GM12872 (cell line): Measurements from ENCODE around the gene PLCB1.

Experiments used
- CTCF ChIP-seq: IDR thresholded peaks from 3 replicates; pipeline ENCODE4 v1.5.1; 2011; ENCODE audit warnings: low read depth, mild to moderate bottlenecking, low read length, moderate library complexity; ENCODE audit not compliant: insufficient read depth

PLCB1 gene

GRCh38 chr20:8131598-8132483, at the start of gene PLCB1:
Gene PLCB1 (plus strand): TSS chr20:8132266. CDS start chr20:8132652, 386 bp downstream.
- TF ChIP-seq CTCF, result peak; percentile 89

- no peak for TF ChIP-seq CTCF
These were observed 49.1 kb upstream of the PLCB1 start for GRCh38 chr20:8082989-8083388.

- no peak for TF ChIP-seq CTCF
These were observed 42.4 kb upstream of the PLCB1 start for GRCh38 chr20:8089668-8090067.

- no peak for TF ChIP-seq CTCF
These were observed 37.6 kb upstream of the PLCB1 start for GRCh38 chr20:8094415-8094818.

- no peak for TF ChIP-seq CTCF
These were observed 37.2 kb upstream of the PLCB1 start for GRCh38 chr20:8094850-8095249.

- TF ChIP-seq CTCF, result no peak
These were observed 36.2 kb upstream of the PLCB1 start for GRCh38 chr20:8095648-8096572.

GRCh38 chr20:8097307-8097706, 34.8 kb upstream of the PLCB1 start:
- TF ChIP-seq CTCF, result no peak
